B cell (primary cell): Measurements from ENCODE around the gene ANKS1A.

Experiments
- EZH2 ChIP-seq: IDR thresholded peaks from 2 replicates; pipeline ENCODE4 v1.6.1; 2012; ENCODE audit warnings: borderline replicate concordance, low read depth, mild to moderate bottlenecking, moderate library complexity, low read length; ENCODE audit not compliant: insufficient read depth, poor library complexity, severe bottlenecking
- TF ChIP-seq, protein P1 (sequence below): fragments of 200-600 bp; IDR thresholded peaks from one replicate; pipeline ENCODE4 v1.8.0; 2022; ENCODE audit warnings: antibody characterized with exemption, mild to moderate bottlenecking

GRCh38 chr6:34957231-34957783 lies 68.3 kb downstream of the ANKS1A start:
- TF ChIP-seq, protein P1, sequence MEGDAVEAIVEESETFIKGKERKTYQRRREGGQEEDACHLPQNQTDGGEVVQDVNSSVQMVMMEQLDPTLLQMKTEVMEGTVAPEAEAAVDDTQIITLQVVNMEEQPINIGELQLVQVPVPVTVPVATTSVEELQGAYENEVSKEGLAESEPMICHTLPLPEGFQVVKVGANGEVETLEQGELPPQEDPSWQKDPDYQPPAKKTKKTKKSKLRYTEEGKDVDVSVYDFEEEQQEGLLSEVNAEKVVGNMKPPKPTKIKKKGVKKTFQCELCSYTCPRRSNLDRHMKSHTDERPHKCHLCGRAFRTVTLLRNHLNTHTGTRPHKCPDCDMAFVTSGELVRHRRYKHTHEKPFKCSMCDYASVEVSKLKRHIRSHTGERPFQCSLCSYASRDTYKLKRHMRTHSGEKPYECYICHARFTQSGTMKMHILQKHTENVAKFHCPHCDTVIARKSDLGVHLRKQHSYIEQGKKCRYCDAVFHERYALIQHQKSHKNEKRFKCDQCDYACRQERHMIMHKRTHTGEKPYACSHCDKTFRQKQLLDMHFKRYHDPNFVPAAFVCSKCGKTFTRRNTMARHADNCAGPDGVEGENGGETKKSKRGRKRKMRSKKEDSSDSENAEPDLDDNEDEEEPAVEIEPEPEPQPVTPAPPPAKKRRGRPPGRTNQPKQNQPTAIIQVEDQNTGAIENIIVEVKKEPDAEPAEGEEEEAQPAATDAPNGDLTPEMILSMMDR = no peak
- no peak for TF ChIP-seq EZH2
